NOMO-1 (cell line): ENCODE data around the gene ABCB11.
"Not testable (repeated sequence)": the region's sequence is repeated elsewhere in the genome, so short reads cannot be mapped to it uniquely, and the experiment has no call there.

ENCODE experiments used
- DNase-seq, 2 experiments: peaks; one replicate each; lab custom pipeline; 2025; ENCODE audit not compliant: unreplicated experiment in 2 of 2; lab: John Stamatoyannopoulos, UW

The ABCB11 gene

GRCh38 chr2:168901003-168901402 is 130.1 kb downstream of the ABCB11 start, which contains the start of gene G6PC2:
Gene G6PC2, plus strand, starts transcription at chr2:168901291. Its CDS starts 41 bp downstream, at chr2:168901332.
- no peak for DNase-seq

- no peak for DNase-seq
These were observed 133.7 kb downstream of the ABCB11 start for GRCh38 chr2:168897449-168897848.

- DNase-seq: peak; percentile 67 to 77
These were observed 134.3 kb downstream of the ABCB11 start for GRCh38 chr2:168896783-168897182.

- no peak for DNase-seq
These were observed 135.4 kb downstream of the ABCB11 start for GRCh38 chr2:168895771-168896170.

GRCh38 chr2:168894720-168895119 is 136.4 kb downstream of the ABCB11 start:
- DNase-seq: no peak

GRCh38 chr2:168894101-168894500 is 137.0 kb downstream of the ABCB11 start:
- DNase-seq: no peak

GRCh38 chr2:168892327-168892726 is 138.8 kb downstream of the ABCB11 start:
- DNase-seq: no peak

GRCh38 chr2:168890006-168890782 is 140.9 kb downstream of the ABCB11 start, which contains the start of gene SPC25:
Gene SPC25, minus strand, starts transcription at chr2:168890430. Its CDS starts 911 bp downstream, at chr2:168889519.
- DNase-seq: peak; percentile 97

- DNase-seq: no peak
These were observed 141.5 kb downstream of the ABCB11 start for GRCh38 chr2:168889635-168890005.

- DNase-seq: no peak
These were observed 146.1 kb downstream of the ABCB11 start for GRCh38 chr2:168884975-168885374.

GRCh38 chr2:168882163-168882562 is 149.0 kb downstream of the ABCB11 start:
- not testable (repeated sequence) for DNase-seq

- no peak for DNase-seq
These were observed 156.6 kb downstream of the ABCB11 start for GRCh38 chr2:168874368-168875054.

- DNase-seq: not testable (repeated sequence)
These were observed 160.3 kb downstream of the ABCB11 start for GRCh38 chr2:168870824-168871223.
